ENCODE measurements around the gene SLC25A5. TPM values are rescaled to one million over a fixed set of nuclear protein-coding genes. Genes with fewer than 3 reads are reported as not detected.

Gene SLC25A5
- total and polyA plus RNA-seq, 2 experiments from 2014 or later: 104 to 150 TPM

- Histone ChIP-seq H3K36me3 (ENCODE audit: low read depth) (peaks cover 4% of the 10 kb centered on the region; the same call in 1 of the 2 replicates), H3K79me2 (ENCODE audit: insufficient read depth) (no peaks in the 10 kb centered on the region), H3K9ac (no peak overlapping the region), H2AFZ (no peak overlapping the region), H3K27ac (peak overlapping the region; percentile 62), H3K4me2 (ENCODE audit: unreplicated experiment) (no peak overlapping the region), H4K20me1 (ENCODE audit: insufficient read depth) (no peaks in the 10 kb centered on the region), H3K4me3 (no peak overlapping the region), H3K4me1 (ENCODE audit: insufficient read depth) (peaks cover 10% of the 10 kb centered on the region; the same call in 1 of the 2 replicates), H3F3A (ENCODE audit: insufficient read depth) (peaks cover 12% of the 10 kb centered on the region), H3K27me3 (replicated peaks; ENCODE audit: insufficient read depth) (no peaks in the 10 kb centered on the region), H3K9me2 (ENCODE audit: insufficient read depth) (no peaks in the 10 kb centered on the region), H3K9me3 (ENCODE audit: low read depth) (no peaks in the 10 kb centered on the region)
- in situ Hi-C loops (cut with MboI): no loop called here
- DNase-seq: peak; percentile 69
- no peak for TF ChIP-seq EZH2 (IDR thresholded peaks at IDR 0.05; ENCODE audit: insufficient read depth, poor library complexity, severe bottlenecking)
- TF ChIP-seq EZH2phosphoT487 (IDR thresholded peaks at IDR 0.05; ENCODE audit: insufficient read depth, low read depth): no peak
- WGBS, 2 experiments (ENCODE audit: low coverage in 1 of 2, low lambda C conversion rate in 2 of 2, missing lambda C conversion rate in 2 of 2): 6 to 17% methylated on average over 3 to 4 of the region's 4 CpGs
Measured at GRCh38 chrX:119459181-119459580, 9.1 kb upstream of the SLC25A5 start.

DNA sequence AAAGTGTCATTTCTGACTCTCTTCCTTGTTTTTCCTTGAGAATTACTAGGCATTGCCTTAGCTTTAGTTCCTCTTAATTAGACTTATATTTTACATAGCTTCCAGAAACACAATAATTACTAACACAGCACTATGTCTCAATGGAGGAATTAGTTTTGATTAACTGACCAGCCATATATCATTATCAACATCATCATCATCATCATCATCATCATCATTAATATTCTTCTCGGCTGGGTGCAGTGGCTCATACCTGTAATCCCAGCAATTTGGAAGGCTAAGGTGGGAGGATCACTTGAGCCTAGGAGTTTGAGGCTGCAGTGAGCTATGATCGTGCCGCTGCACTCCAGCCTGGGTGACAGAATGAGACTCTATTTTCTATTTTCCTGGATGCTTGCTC lies 2.7 kb upstream of the SLC25A5 start:
- Histone ChIP-seq H3F3A (ENCODE audit: insufficient read depth) (no peaks in the 10 kb centered on the region), H2AFZ (no peak overlapping the region), H4K20me1 (ENCODE audit: insufficient read depth) (no peaks in the 10 kb centered on the region), H3K4me2 (ENCODE audit: unreplicated experiment) (no peak overlapping the region), H3K4me1 (ENCODE audit: insufficient read depth) (no peaks in the 10 kb centered on the region), H3K9me2 (ENCODE audit: insufficient read depth) (no peaks in the 10 kb centered on the region), H3K4me3 (no peak overlapping the region), H3K27me3 (replicated peaks; ENCODE audit: insufficient read depth) (no peaks in the 10 kb centered on the region), H3K79me2 (ENCODE audit: insufficient read depth) (peaks cover 7% of the 10 kb centered on the region; the same call in 1 of the 2 replicates), H3K36me3 (ENCODE audit: low read depth) (0 out of 2 replicates have a peak, but pooled peaks cover under 1% of the 10 kb centered on the region), H3K9me3 (ENCODE audit: low read depth) (no peaks in the 10 kb centered on the region), H3K27ac (no peak overlapping the region), H3K9ac (no peak overlapping the region)
- in situ Hi-C loops (cut with MboI): no loop called here
- no peak for DNase-seq
- TF ChIP-seq EZH2 (IDR thresholded peaks at IDR 0.05; ENCODE audit: insufficient read depth, poor library complexity, severe bottlenecking) (no peak), EZH2phosphoT487 (IDR thresholded peaks at IDR 0.05; ENCODE audit: insufficient read depth, low read depth) (no peak)
- WGBS, 2 experiments (ENCODE audit: low coverage in 1 of 2, low lambda C conversion rate in 2 of 2, missing lambda C conversion rate in 2 of 2): 73 to 75% methylated on average over 3 of the region's 3 CpGs

DNA sequence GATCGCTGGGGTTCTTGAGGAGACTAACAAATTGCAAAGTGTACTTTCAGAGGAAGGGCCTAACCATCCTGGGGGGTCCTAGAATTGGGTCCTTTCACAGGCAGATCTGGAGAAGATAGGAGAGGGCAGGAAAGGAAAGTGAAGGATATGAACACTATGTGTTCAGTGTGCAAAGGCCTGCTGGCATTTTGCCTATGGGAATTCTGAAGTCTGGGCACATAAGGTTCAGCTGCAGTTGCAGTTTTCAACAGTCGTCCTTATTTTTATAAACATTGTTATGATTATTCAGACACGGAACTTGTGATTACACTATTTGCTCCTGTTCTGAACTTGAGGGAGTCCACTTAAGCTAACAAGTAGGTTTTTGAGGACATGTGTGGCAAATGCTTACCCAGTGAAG lies 1.3 kb upstream of the SLC25A5 start:
- WGBS, 2 experiments (ENCODE audit: low coverage in 1 of 2, low lambda C conversion rate in 2 of 2, missing lambda C conversion rate in 2 of 2): 91 to 97% methylated on average over 3 of the region's 3 CpGs
- no peak for TF ChIP-seq EZH2phosphoT487 (IDR thresholded peaks at IDR 0.05; ENCODE audit: insufficient read depth, low read depth)
- TF ChIP-seq EZH2 (IDR thresholded peaks at IDR 0.05; ENCODE audit: insufficient read depth, poor library complexity, severe bottlenecking): no peak

DNA sequence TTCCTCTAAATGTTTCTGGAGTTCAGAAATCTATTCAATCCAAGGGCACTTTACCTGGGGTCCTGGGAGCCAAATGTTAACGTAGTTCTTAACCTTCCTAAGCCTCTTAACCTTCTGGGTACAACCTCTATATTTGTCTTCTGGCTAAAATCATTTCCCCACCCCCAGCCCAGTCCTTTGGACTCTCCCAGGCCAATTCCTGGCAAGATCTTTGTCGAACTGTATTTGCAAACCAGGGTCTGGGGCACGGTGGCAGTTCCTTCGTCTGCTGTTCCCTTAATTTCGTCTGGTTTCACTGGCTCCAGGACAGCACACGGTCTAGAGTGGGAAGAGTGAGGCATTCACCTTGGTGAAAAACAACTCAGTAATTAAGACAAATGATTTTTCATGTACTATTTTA lies 811 bp upstream of the SLC25A5 start:
- no peak for DNase-seq
- Histone ChIP-seq H3K9me2 (ENCODE audit: insufficient read depth) (no peaks in the 10 kb centered on the region), H3K79me2 (ENCODE audit: insufficient read depth) (peaks cover 7% of the 10 kb centered on the region; the same call in 1 of the 2 replicates), H3F3A (ENCODE audit: insufficient read depth) (no peaks in the 10 kb centered on the region), H3K9me3 (ENCODE audit: low read depth) (no peaks in the 10 kb centered on the region), H3K4me1 (ENCODE audit: insufficient read depth) (no peaks in the 10 kb centered on the region), H3K4me2 (ENCODE audit: unreplicated experiment) (no peak overlapping the region), H3K27me3 (replicated peaks; ENCODE audit: insufficient read depth) (no peaks in the 10 kb centered on the region), H2AFZ (no peak overlapping the region), H3K9ac (no peak overlapping the region), H4K20me1 (ENCODE audit: insufficient read depth) (no peaks in the 10 kb centered on the region), H3K27ac (no peak overlapping the region), H3K36me3 (ENCODE audit: low read depth) (peaks cover 10% of the 10 kb centered on the region), H3K4me3 (no peak overlapping the region)
- in situ Hi-C loops (cut with MboI): no loop called here
- TF ChIP-seq EZH2phosphoT487 (IDR thresholded peaks at IDR 0.05; ENCODE audit: insufficient read depth, low read depth): no peak
- TF ChIP-seq EZH2 (IDR thresholded peaks at IDR 0.05; ENCODE audit: insufficient read depth, poor library complexity, severe bottlenecking): no peak
- WGBS, 2 experiments (ENCODE audit: low coverage in 1 of 2, low lambda C conversion rate in 2 of 2, missing lambda C conversion rate in 2 of 2): 94 to 96% methylated on average over 6 of the region's 6 CpGs

More for the DNA sequence above, 1.3 kb upstream of the SLC25A5 start:
- Histone ChIP-seq H4K20me1 (ENCODE audit: insufficient read depth) (no peaks in the 10 kb centered on the region), H3K9ac (no peak overlapping the region), H3K27ac (no peak overlapping the region), H3K27me3 (replicated peaks; ENCODE audit: insufficient read depth) (no peaks in the 10 kb centered on the region), H3K9me3 (ENCODE audit: low read depth) (no peaks in the 10 kb centered on the region), H3K36me3 (ENCODE audit: low read depth) (peaks cover 10% of the 10 kb centered on the region), H3K4me1 (ENCODE audit: insufficient read depth) (no peaks in the 10 kb centered on the region), H2AFZ (no peak overlapping the region), H3K4me2 (ENCODE audit: unreplicated experiment) (no peak overlapping the region), H3K79me2 (ENCODE audit: insufficient read depth) (peaks cover 7% of the 10 kb centered on the region; the same call in 1 of the 2 replicates), H3K9me2 (ENCODE audit: insufficient read depth) (no peaks in the 10 kb centered on the region), H3F3A (ENCODE audit: insufficient read depth) (no peaks in the 10 kb centered on the region), H3K4me3 (no peak overlapping the region)
- no peak for DNase-seq
- in situ Hi-C loops (cut with MboI): no loop called here
